Neural progenitor cell (in vitro differentiated cells): ENCODE data around the gene ADGRV1.

Experiments used
- CTCF ChIP-seq: fragments of 200-600 bp; sonication (generic); IDR thresholded peaks from 2 replicates; pipeline ENCODE4 v1.5.1; 2017; ENCODE audit warnings: antibody characterized with exemption, mild to moderate bottlenecking
- EZH2 ChIP-seq: fragments of 200-600 bp; sonication (generic); IDR thresholded peaks from 2 replicates; pipeline ENCODE4 v1.6.1; 2017; ENCODE audit warnings: antibody characterized with exemption, mild to moderate bottlenecking, moderate library complexity
- EZH2phosphoT487 ChIP-seq: fragments of 200-600 bp; sonication (generic); IDR thresholded peaks from 2 replicates; pipeline ENCODE4 v1.6.1; 2017; ENCODE audit warnings: antibody characterized with exemption

GRCh38 chr5:91000743-91001142, 442.1 kb downstream of the ADGRV1 start:
- no peak for TF ChIP-seq EZH2
- no peak for TF ChIP-seq CTCF
- TF ChIP-seq EZH2phosphoT487 = no peak
